ENCODE data around the gene FAM53B.

FAM53B gene

DNA sequence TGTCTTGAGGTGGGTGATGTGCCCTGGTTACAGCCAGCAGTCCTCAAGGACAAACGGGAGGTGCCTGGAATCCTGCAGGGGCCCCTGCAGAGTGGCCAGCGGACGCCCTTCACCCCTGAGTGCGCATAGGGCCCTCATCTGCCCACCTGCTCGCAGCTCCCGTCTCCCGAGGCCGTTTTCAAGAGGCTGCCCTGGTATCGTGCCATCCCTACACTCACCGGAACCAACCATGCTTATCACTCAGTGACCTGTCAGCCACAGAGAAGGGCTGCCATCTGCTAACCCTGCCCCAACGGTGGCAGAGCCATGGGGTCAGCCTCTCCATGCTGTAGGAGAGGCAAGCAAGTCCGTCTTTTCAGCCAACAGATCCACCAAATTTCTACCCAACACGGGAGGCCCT, 122.0 kb downstream of the FAM53B start:
- TF ChIP-seq, protein P1, sequence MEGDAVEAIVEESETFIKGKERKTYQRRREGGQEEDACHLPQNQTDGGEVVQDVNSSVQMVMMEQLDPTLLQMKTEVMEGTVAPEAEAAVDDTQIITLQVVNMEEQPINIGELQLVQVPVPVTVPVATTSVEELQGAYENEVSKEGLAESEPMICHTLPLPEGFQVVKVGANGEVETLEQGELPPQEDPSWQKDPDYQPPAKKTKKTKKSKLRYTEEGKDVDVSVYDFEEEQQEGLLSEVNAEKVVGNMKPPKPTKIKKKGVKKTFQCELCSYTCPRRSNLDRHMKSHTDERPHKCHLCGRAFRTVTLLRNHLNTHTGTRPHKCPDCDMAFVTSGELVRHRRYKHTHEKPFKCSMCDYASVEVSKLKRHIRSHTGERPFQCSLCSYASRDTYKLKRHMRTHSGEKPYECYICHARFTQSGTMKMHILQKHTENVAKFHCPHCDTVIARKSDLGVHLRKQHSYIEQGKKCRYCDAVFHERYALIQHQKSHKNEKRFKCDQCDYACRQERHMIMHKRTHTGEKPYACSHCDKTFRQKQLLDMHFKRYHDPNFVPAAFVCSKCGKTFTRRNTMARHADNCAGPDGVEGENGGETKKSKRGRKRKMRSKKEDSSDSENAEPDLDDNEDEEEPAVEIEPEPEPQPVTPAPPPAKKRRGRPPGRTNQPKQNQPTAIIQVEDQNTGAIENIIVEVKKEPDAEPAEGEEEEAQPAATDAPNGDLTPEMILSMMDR (conservative IDR thresholded peaks at IDR 0.05; ENCODE audit: control insufficient read depth, insufficient read depth, low read depth, low read length), result no peak
- H3K4me3 ChIP-seq (ENCODE audit: control insufficient read depth, low read depth, low read length), result no peak overlapping the region
- no peak for DNase-seq (ENCODE audit: low read depth)

DNA sequence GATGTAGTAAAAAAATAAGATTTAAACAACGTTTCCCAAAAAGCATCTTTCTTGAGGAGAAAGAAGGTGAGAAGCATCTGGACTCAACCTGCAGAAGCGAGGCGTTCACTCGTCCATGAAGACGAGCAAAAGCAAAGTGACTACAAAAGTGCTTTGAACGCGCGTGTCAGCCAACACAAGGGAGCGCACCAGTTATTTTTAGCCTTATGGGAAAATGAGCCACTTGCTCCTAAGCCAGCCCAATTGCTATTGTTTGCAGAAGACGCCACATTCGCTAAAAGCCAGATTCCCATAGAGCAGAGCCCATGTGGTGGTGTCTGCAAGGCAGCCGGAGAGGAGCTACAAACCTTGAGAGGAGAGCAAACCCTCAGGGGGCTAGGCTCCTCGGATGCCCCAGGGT, 122.5 kb downstream of the FAM53B start:
- TF ChIP-seq, protein P1 (conservative IDR thresholded peaks at IDR 0.05; ENCODE audit: control insufficient read depth, insufficient read depth, low read depth, low read length), result no peak

DNA sequence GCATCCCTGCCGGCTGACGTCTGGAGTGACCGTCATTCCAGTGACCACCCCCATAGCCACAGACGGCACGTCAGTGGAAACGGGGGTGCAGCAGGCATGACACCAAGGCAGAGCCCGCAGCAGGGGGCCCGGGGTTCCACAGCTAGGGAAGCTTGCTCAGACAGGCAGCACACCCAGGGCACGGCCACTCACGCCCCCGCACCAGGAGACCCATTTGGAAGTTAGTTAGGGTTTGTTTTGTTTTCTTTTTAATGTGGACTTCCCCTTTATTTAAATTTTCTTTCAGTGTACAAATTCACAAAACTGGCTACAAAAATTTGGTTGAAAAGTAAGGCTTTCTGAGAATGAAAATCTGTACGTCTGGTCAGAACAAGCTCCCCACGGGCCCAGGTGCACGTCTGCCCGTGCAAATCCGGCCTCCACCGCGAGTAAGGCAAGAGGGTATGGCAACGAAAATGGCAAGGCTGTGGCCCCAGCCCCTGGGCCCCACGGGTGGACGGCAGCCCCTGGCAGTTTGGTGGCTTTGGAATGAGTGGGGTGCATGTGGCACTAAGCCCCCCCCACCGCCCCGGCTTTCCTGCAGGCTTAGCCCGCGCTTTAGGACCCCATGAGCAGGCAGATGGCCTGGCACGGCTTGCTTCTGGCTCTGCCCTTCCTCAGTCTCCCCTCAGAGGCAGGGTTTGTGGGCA, 124.2 kb downstream of the FAM53B start:
- TF ChIP-seq, protein P1 (conservative IDR thresholded peaks at IDR 0.05; ENCODE audit: control insufficient read depth, insufficient read depth, low read depth, low read length), result no peak
- no peak overlapping the region for H3K4me3 ChIP-seq (ENCODE audit: control insufficient read depth, low read depth, low read length)
- no peak for DNase-seq (ENCODE audit: low read depth)

More for the DNA sequence above, 122.5 kb downstream of the FAM53B start:
- DNase-seq (ENCODE audit: low read depth), result no peak
- no peak overlapping the region for H3K4me3 ChIP-seq (ENCODE audit: control insufficient read depth, low read depth, low read length)

DNA sequence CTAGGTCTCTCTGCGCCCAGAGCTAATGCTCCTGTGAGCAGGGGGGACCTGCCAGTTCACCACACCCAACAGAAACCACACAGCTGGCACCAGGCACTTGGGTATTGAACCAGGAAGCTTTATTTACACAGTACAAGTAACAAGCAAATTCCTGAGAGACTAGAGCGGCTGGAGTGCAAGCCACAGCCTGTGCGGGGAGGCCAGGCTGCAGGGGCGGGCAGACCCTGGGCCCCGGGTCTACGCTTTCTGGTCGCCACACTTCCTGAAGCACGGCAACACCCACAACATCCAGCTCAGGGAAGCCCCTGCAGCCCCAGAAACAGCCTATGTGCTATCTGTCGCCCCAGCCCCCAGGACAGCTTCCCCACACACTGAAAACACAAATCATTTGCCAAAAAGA, 125.0 kb downstream of the FAM53B start:
- no peak for DNase-seq (ENCODE audit: low read depth)
- H3K4me3 ChIP-seq (ENCODE audit: control insufficient read depth, low read depth, low read length), result no peak overlapping the region
- TF ChIP-seq, protein P1 (conservative IDR thresholded peaks at IDR 0.05; ENCODE audit: control insufficient read depth, insufficient read depth, low read depth, low read length), result no peak

DNA sequence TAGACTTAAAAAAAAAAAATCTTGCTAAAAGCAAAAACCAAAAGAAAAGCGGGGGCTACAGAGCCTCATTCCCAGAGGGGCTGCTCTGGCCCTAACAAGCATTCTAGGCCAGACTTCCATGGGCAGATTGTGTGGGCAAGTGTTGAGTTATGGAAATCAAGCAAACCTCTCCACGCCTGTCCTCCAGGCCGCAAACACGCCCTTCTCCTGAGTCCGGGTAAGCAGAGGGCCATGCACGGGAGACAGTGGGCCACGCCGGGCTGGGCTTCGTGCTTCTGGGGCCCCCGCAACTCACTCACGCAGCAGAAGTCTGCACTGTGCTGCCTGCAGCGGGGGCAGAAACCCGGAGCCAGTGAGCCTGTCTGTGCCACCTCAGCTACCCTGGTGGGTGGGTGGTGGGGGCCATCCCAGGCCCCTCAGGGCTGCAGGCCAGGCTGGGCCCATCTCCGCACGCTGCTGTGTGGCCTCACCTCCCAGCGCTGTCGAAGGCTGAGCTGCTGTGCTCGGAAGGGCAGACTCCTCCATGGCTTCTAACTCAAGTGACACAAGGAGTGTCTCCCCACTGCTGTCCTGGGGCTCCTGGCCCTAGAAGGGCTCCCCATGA, 125.6 kb downstream of the FAM53B start:
- TF ChIP-seq, protein P1 (conservative IDR thresholded peaks at IDR 0.05; ENCODE audit: control insufficient read depth, insufficient read depth, low read depth, low read length), result no peak
- H3K4me3 ChIP-seq (ENCODE audit: control insufficient read depth, low read depth, low read length), result no peak overlapping the region
- no peak for DNase-seq (ENCODE audit: low read depth)

DNA sequence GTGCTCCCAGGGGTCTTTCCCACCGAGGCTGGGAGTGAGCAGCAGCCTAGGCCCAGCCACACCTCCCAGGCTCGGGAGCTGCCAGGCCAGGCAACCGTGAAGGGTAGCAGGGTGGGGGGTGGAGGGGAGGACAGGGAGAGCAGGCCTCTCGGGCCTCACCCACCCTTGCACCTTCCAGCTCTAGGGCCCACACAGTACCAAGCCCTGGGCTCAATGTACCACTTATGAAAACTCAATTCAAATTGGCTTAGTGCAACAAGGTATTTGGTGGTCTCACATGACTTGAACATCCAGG, 127.4 kb downstream of the FAM53B start:
- TF ChIP-seq, protein P1 (conservative IDR thresholded peaks at IDR 0.05; ENCODE audit: control insufficient read depth, insufficient read depth, low read depth, low read length), result no peak
- H3K4me3 ChIP-seq (ENCODE audit: control insufficient read depth, low read depth, low read length), result no peak overlapping the region
- no peak for DNase-seq (ENCODE audit: low read depth)
